Right lobe of liver (tissue), 6 donors: ENCODE measurements around the gene HCRT. TPM values are rescaled to one million over a fixed set of nuclear protein-coding genes. Genes with fewer than 3 reads are reported as not detected.
"Not testable (repeated sequence)": the region's sequence is repeated elsewhere in the genome, so short reads cannot be mapped to it uniquely, and the experiment has no call there.

Source experiments
- ATAC-seq, 4 donors: fragments of 200-7000 bp; cut with Tn5 transposase; one replicate each; pipeline ENCODE4 v1.9.1; 2020; ENCODE audit warnings: mild to moderate bottlenecking in 4 of 4, moderate library complexity in 4 of 4
- DNase-seq, 3 donors: peaks; one replicate each; pipeline ENCODE4 v3.0.0-alpha.2; 2020
- H3K27ac ChIP-seq, 3 donors: fragments of 200-600 bp; one replicate each; pipeline ENCODE4 v1.8.0; 2022
- H3K27me3 ChIP-seq, 2 donors: fragments of 200-600 bp; one replicate each; pipeline ENCODE4 v1.8.0; 2022
- H3K36me3 ChIP-seq, 4 donors: fragments of 200-600 bp; sonication (generic) in 1 of 4; one replicate each; pipeline versions ENCODE4 v1.5.1 to v1.8.0; 2017 to 2022; ENCODE audit warnings: control low read depth in 1 of 4
- H3K4me1 ChIP-seq, 4 donors: fragments of 200-600 bp; sonication (generic) in 1 of 4; one replicate each; pipeline versions ENCODE4 v1.5.1 to v1.8.0; 2017 to 2022; ENCODE audit warnings: control low read depth in 1 of 4
- H3K4me3 ChIP-seq, 3 donors: fragments of 200-600 bp; one replicate each; pipeline ENCODE4 v1.8.0; 2022
- H3K9me3 ChIP-seq, 4 donors: fragments of 200-600 bp; sonication (generic) in 1 of 4; one replicate each; pipeline versions ENCODE4 v1.5.1 to v1.8.0; 2017 to 2022; ENCODE audit warnings: control low read depth in 1 of 4
- CTCF ChIP-seq, 4 donors: fragments of 200-600 bp in 3 of 4; fragments of 450-650 bp in 1 of 4; IDR thresholded peaks; one replicate each; pipeline versions ENCODE4 v1.5.1 to v1.8.0; 2016 to 2022; ENCODE audit warnings: antibody characterized with exemption in 4 of 4, mild to moderate bottlenecking in 2 of 4
- POLR2A ChIP-seq: fragments of 450-650 bp; IDR thresholded peaks from one replicate; pipeline ENCODE4 v1.6.1; 2017; ENCODE audit warnings: antibody characterized with exemption, mild to moderate bottlenecking
- WGBS: methylation state at CpG from one replicate; pipeline ENCODE4 v1.1.6; 2018; ENCODE audit warnings: low coverage, low lambda C conversion rate; ENCODE audit not compliant: insufficient coverage; ENCODE audit errors: missing lambda C conversion rate; 5-methylcytosine and 5-hydroxymethylcytosine counted together
- intact Hi-C, 2 donors: fragments of 100-400 bp; cut with DNase I; formaldehyde crosslinking; loops; one replicate each; pipeline versions ENCODE4 v1.11.2 to v1.14.1; 2022
- total RNA-seq, 6 experiments: library from RNA; depleted of rRNA in 2 of 6; stranded (reverse); fragments of >200 nt in 2 of 6; fragmentation: NEBNext Ultra II Directional in 3 of 6; extraction: Animal tissue kit (Norgen Biotek cat#: 25700) in 3 of 6; gene quantifications; one replicate each; pipeline versions ENCODE4 v1.1.0 to v1.2.4, GENCODE V29; 2016 to 2023
- donor health status: DM: no; HTN: yes; CAD: no.
- donor health status: DM: no; HTN: no; CAD: no.
- donor health status: DM: no; HTN: no; CAD: no.
- donor health status: DM: no; HTN: yes; CAD: no.
- donor health status: DM: no; HTN: yes; CAD: no.

Gene HCRT
- total RNA-seq, 6 experiments from 2014 or later: not detected

DNA sequence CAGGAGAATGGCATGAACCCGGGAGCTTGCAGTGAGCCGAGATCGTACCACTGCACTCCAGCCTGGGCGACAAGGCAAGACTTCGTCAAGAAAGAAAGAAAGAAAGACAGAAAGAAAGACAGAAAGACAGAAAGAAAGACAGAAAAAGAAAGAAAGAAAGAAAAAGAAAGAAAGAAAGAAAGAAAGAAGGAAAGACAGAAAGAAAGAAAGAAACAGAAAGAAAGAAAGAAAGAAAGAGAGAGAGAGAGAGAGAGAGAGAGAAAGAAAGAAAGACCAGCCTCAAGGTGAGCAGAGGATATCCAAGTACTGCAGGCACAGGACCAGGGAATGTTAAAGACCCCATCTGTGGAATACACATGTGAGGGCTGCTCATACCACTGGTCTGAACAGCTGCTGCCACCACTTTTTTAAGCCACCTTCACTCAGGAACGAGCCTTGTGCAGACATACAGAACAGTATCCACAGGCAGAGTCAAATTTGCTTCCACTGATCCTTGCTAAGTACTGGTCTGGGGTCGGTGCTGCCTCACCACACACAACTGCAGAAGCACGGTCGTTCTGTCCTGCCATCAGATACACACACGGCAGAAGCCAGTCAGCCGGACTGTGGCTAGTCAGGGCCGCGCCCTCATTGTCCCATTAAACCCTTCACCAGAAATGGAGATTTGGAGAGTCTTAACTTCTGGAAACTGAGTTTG, 38.2 kb downstream of the HCRT start:
- DNase-seq: no peak
- TF ChIP-seq POLR2A (no peak), CTCF (IDR thresholded peaks at IDR 0.05) (no peak)
- Histone ChIP-seq H3K4me3 (no peak overlapping the region), H3K27ac (no peak overlapping the region), H3K4me1 (peaks cover 0 to 12% (median 0%) of the 10 kb centered on the region in 4 donors), H3K36me3 (peaks cover 0 to 11% (median 3%) of the 10 kb centered on the region in 4 donors), H3K27me3 (no peaks in the 10 kb centered on the region), H3K9me3 (no peaks in the 10 kb centered on the region)
- ATAC-seq: no peak
- intact Hi-C loops: no loop called here
- 95% methylated on average over 6 of the region's 13 CpGs for WGBS

DNA sequence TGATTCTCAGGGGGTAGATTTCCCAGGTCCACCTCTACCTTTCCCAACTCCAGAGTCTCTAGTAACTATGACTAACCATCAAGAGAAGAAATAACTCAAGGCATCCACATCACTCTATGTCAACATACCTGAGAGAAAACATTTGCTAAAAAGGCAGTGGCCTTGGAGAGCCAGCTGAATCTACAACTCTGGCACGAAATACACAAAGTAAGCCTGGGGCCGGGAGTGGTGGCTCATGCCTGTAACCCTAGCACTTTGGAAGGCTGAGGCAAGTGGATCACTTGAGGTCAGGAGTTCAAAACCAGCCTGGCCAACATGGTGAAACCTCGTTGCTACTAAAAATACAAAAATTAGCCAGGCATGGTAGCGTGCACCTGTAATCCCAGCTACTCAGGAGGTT, 42.1 kb downstream of the HCRT start:
- H3K4me3 ChIP-seq, DNase-seq, ATAC-seq, H3K27me3 ChIP-seq, H3K4me1 ChIP-seq, H3K9me3 ChIP-seq, intact Hi-C loops, H3K27ac ChIP-seq: not testable (repeated sequence)
- peaks cover 0 to 21% (median 3%) of the 10 kb centered on the region in 4 donors for H3K36me3 ChIP-seq
- WGBS: 58% methylated on average over 2 of the region's 4 CpGs

GRCh38 chr17:42142371-42142896, 42.8 kb downstream of the HCRT start:
- peaks cover 0 to 20% (median 3%) of the 10 kb centered on the region in 4 donors for H3K36me3 ChIP-seq
- H3K9me3 ChIP-seq: no peaks in the 10 kb centered on the region
- H3K4me1 ChIP-seq: peaks cover 0 to 9% (median 2%) of the 10 kb centered on the region in 4 donors
- DNase-seq: no peak
- no peaks in the 10 kb centered on the region for H3K27me3 ChIP-seq
- peak; percentile 19 to 40 (median 30) for ATAC-seq
- no peak overlapping the region for H3K27ac ChIP-seq
- no peak for TF ChIP-seq POLR2A
- intact Hi-C loops: no loop called here
- WGBS: 76% methylated on average over 5 of the region's 7 CpGs
- H3K4me3 ChIP-seq: no peak overlapping the region

DNA sequence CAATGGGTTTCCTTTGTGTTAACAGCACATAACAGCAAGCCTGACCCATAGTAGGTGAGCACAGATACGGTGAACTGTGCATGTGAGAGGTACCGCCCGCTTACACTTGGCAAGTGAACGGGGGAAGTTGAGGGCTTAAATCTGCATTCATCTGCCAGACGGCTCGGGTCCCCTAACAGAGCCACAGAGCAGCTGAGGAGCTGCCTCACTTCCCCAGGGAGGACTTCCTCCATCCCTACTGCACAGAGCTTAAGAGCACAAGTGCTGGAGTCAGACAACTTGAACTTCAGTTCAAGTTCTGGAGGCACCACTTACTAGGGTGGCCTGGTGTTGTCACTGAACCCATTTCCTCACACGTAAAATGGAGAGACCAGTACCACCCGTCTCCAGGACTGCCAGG, 43.9 kb downstream of the HCRT start:
- intact Hi-C loops: no loop called here
- WGBS: 40% methylated on average over 7 of the region's 8 CpGs
- Histone ChIP-seq H3K27ac (no peak overlapping the region), H3K36me3 (peaks cover 0 to 17% (median 3%) of the 10 kb centered on the region in 4 donors), H3K9me3 (no peaks in the 10 kb centered on the region), H3K4me1 (peaks cover 0 to 18% (median 9%) of the 10 kb centered on the region in 4 donors), H3K27me3 (no peaks in the 10 kb centered on the region), H3K4me3 (no peak overlapping the region)
- TF ChIP-seq POLR2A (no peak), CTCF (IDR thresholded peaks at IDR 0.05) (no peak)
- ATAC-seq (peak; percentile 18 to 68 (median 42)), DNase-seq (no peak)

DNA sequence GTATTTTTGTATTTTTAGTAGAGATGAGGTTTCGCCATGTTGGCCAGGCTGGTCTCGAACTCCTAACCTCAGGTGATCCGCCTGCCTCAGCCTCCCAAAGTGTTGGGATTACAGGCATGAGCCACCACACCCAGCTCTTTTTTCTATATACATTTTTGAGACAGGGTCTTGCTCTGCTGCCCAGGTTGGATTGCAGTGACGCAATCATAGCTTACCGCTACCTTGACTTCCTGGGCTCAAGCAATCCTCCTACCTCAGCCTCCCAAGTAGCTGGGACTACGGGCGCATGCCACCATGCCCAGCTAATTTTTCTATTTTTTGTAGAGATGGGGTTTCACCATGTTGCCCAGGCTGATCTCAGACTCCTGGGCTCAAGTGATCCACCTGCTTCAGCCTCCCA, 44.6 kb downstream of the HCRT start:
- peaks cover 0 to 25% (median 12%) of the 10 kb centered on the region in 4 donors for H3K4me1 ChIP-seq
- H3K27me3 ChIP-seq, intact Hi-C loops, H3K9me3 ChIP-seq, DNase-seq, ATAC-seq, H3K27ac ChIP-seq, H3K4me3 ChIP-seq: not testable (repeated sequence)
- 97% methylated on average over 5 of the region's 7 CpGs for WGBS
- peaks cover 0 to 11% (median 3%) of the 10 kb centered on the region in 4 donors for H3K36me3 ChIP-seq

DNA sequence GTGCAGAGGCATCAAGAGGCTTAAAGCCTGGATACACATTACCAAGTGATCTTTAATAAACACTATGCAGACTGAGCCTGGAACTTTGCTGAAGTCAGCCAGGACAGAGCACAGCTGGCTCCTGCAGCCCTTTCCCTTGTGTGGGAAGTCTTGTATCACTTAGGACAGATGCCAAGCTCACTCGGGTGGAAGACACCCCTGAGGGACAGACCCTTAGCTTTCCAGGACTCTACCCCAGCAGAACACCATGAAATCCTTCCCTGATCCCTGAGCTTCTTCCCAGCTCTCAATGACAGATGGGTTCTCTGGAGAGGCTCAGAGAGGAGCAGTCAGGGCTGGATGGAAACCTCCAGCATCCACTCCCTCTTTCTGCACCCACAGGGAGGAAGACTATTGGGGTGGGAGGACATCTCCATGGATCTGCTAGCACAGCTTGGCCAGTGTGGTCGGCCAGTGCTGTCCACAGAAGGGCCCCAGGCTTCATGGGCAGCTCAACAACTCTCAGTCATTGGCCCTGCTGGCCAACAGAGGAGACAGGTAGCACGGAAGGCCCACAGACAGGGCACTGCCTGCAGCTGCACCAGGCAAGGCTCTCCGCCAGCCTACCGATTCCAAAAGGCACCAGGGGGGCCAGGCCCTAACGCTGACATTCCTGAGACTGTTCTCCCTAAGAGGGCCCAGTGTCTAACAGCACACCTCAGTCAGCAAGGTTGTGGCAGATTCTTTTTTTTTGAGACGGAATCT, 46.3 kb downstream of the HCRT start:
- H3K4me1 ChIP-seq: peaks cover 0 to 42% (median 19%) of the 10 kb centered on the region in 4 donors
- no peaks in the 10 kb centered on the region for H3K27me3 ChIP-seq
- intact Hi-C loops: no loop called here
- H3K4me3 ChIP-seq: no peak overlapping the region
- WGBS: 90% methylated on average over 2 of the region's 7 CpGs
- H3K9me3 ChIP-seq: no peaks in the 10 kb centered on the region
- DNase-seq: no peak
- H3K27ac ChIP-seq: no peak overlapping the region
- TF ChIP-seq POLR2A (no peak), CTCF (IDR thresholded peaks at IDR 0.05) (no peak)
- peaks cover 0 to 10% (median 0%) of the 10 kb centered on the region in 4 donors for H3K36me3 ChIP-seq
- no peak for ATAC-seq
